B cell (primary cell): ENCODE results near the gene TRIM41. TPM values are rescaled to one million over a fixed set of nuclear protein-coding genes. Genes with fewer than 3 reads are reported as not detected.
A peak's percentile ranks its signal among the peaks of the same experiment; 100 is the strongest.

Experiments used
- ATAC-seq: fragments of 200-7000 bp; cut with Tn5 transposase; one replicate; pipeline ENCODE4 v1.10.0; 2021; ENCODE audit warnings: low read depth, mild to moderate bottlenecking, moderate number of reproducible peaks, moderate library complexity
- CTCF ChIA-PET: fragments of 350-600 bp; sonication (Branson Sonifier 250); formaldehyde crosslinking; loops from one replicate; lab custom pipeline; 2021; ENCODE audit warnings: antibody characterized with exemption, inconsistent platforms; lab: Charles Lee
- POLR2A ChIA-PET: fragments of 350-600 bp; sonication (Branson Sonifier 250); formaldehyde crosslinking; loops from one replicate; lab custom pipeline; 2021; ENCODE audit warnings: antibody characterized with exemption; lab: Charles Lee
- DNase-seq: peaks from one replicate; pipeline ENCODE4 v3.0.0; 2013
- H2AFZ ChIP-seq: 2 replicates; pipeline ENCODE4 v1.6.1; 2012; ENCODE audit warnings: mild to moderate bottlenecking, low read depth, low read length; ENCODE audit not compliant: insufficient read depth, poor library complexity, severe bottlenecking
- H3K27ac ChIP-seq, 2 donors: 1 replicate in 1 of 2; 2 replicates in 1 of 2; pipeline ENCODE4 v1.5.1; 2012 to 2013; ENCODE audit warnings: low read length in 2 of 2, mild to moderate bottlenecking in 2 of 2, moderate library complexity in 1 of 2
- H3K27me3 ChIP-seq, 4 experiments: fragments of 200-600 bp in 1 of 4; sonication (generic) in 1 of 4; replicated peaks in 1 of 4; 1 replicate in 2 of 4; 2 replicates in 2 of 4; pipeline versions ENCODE4 v1.6.1 to v1.7.0; 2013 to 2016; ENCODE audit warnings: low read length in 3 of 4, mild to moderate bottlenecking in 2 of 4, mixed read lengths in 1 of 4, moderate library complexity in 1 of 4; ENCODE audit not compliant: insufficient read depth in 4 of 4, control insufficient read depth in 3 of 4; ENCODE audit errors: control extremely low read depth in 1 of 4
- H3K36me3 ChIP-seq, 2 experiments: replicated peaks in 1 of 2; 1 replicate in 1 of 2; 2 replicates in 1 of 2; pipeline versions ENCODE4 v1.6.1 to v1.7.1; 2013; ENCODE audit warnings: low read length in 1 of 2; ENCODE audit not compliant: insufficient read depth in 2 of 2, control insufficient read depth in 1 of 2; ENCODE audit errors: control extremely low read depth in 1 of 2, extremely low read depth in 1 of 2
- H3K4me1 ChIP-seq, 2 donors: fragments of 200-600 bp in 1 of 2; sonication (generic) in 1 of 2; 1 replicate in 1 of 2; 2 replicates in 1 of 2; pipeline versions ENCODE4 v1.5.1 to v1.6.1; 2013 to 2017; ENCODE audit warnings: low read length in 2 of 2; ENCODE audit not compliant: control insufficient read depth in 2 of 2, insufficient read depth in 2 of 2
- H3K4me2 ChIP-seq: replicated peaks from 2 replicates; pipeline ENCODE3; 2012; ENCODE audit warnings: mild to moderate bottlenecking, low read depth, low read length; ENCODE audit not compliant: poor library complexity, severe bottlenecking
- H3K4me3 ChIP-seq, 5 experiments: fragments of 200-600 bp in 1 of 5; sonication (generic) in 1 of 5; 1 replicate in 3 of 5; 2 replicates in 2 of 5; pipeline versions ENCODE4 v1.5.1 to v1.7.0; 2011 to 2016; ENCODE audit warnings: low read length in 4 of 5, mild to moderate bottlenecking in 4 of 5, low read depth in 2 of 5, control low read depth in 1 of 5, moderate library complexity in 1 of 5; ENCODE audit not compliant: insufficient read depth in 1 of 5; ENCODE audit errors: control extremely low read depth in 1 of 5, extremely low read depth in 1 of 5
- H3K79me2 ChIP-seq: fragments of 200-600 bp; sonication (generic); one replicate; pipeline ENCODE4 v1.6.0; 2016; ENCODE audit warnings: low read length; ENCODE audit not compliant: control insufficient read depth, insufficient read depth
- H3K9ac ChIP-seq: fragments of 200-600 bp; sonication (generic); 2 replicates; pipeline ENCODE4 v1.6.1; 2017; ENCODE audit warnings: mild to moderate bottlenecking, low read length, moderate library complexity
- H3K9me3 ChIP-seq, 3 donors: one replicate each; pipeline versions ENCODE4 v1.6.1 to v1.7.1; 2013; ENCODE audit warnings: low read length in 2 of 3; ENCODE audit not compliant: control insufficient read depth in 2 of 3, insufficient read depth in 1 of 3; ENCODE audit errors: control extremely low read depth in 1 of 3
- H4K20me1 ChIP-seq: 2 replicates; pipeline ENCODE4 v1.6.0; 2012; ENCODE audit warnings: mild to moderate bottlenecking, low read length; ENCODE audit not compliant: insufficient read depth, control insufficient read depth, poor library complexity, severe bottlenecking
- H3K27ac Mint-ChIP-seq: one replicate; pipeline ENCODE4 v1.8.0; 2021; ENCODE audit warnings: mixed read lengths
- H3K27me3 Mint-ChIP-seq: one replicate; pipeline ENCODE4 v1.8.0; 2021; ENCODE audit warnings: mixed read lengths
- H3K4me1 Mint-ChIP-seq: one replicate; pipeline ENCODE4 v1.8.0; 2021; ENCODE audit warnings: mixed read lengths
- H3K4me3 Mint-ChIP-seq: one replicate; pipeline ENCODE4 v1.8.0; 2021; ENCODE audit warnings: mixed read lengths
- H3K9me3 Mint-ChIP-seq: one replicate; pipeline ENCODE4 v1.8.0; 2022; ENCODE audit warnings: mixed read lengths; ENCODE audit not compliant: insufficient read depth
- CTCF ChIP-seq: fragments of 200-600 bp; IDR thresholded peaks from one replicate; pipeline ENCODE4 v1.8.0; 2022; ENCODE audit warnings: antibody characterized with exemption, mild to moderate bottlenecking
- EZH2 ChIP-seq: IDR thresholded peaks from 2 replicates; pipeline ENCODE4 v1.6.1; 2012; ENCODE audit warnings: borderline replicate concordance, low read depth, mild to moderate bottlenecking, moderate library complexity, low read length; ENCODE audit not compliant: insufficient read depth, poor library complexity, severe bottlenecking
- WGBS: methylation state at CpG from one replicate; pipeline ENCODE4 v1.1.5; 2013; ENCODE audit warnings: missing lambda C conversion rate; ENCODE audit not compliant: insufficient coverage; 5-methylcytosine and 5-hydroxymethylcytosine counted together
- intact Hi-C: fragments of 100-400 bp; cut with micrococcal nuclease; formaldehyde crosslinking; loops from one replicate; pipeline ENCODE4 v1.10.0; 2022
- polyA plus RNA-seq: library from polyadenylated mRNA; depleted of rRNA; stranded (reverse); fragments of >200 nt; gene quantifications from 2 replicates; pipeline ENCODE4 v1.2.3, GENCODE V29; 2012
- total RNA-seq, 2 donors: library from RNA; stranded (reverse); fragments of 120-200 nt in 1 of 2; gene quantifications; 1 replicate in 1 of 2; 2 replicates in 1 of 2; pipeline versions ENCODE4 v1.2.3 to v1.2.4, GENCODE V29; 2013 to 2022

TRIM41 gene
- total and polyA plus RNA-seq, 2 donors (not counting 1 experiment from before 2014, with no cell fraction given) = 28.4 to 44.3 TPM

GRCh38 chr5:181246276-181247049 lies 23.4 kb downstream of the TRIM41 start:
- Histone ChIP-seq H2AFZ (peak overlapping the region; percentile 81), H3K27ac (peak overlapping the region; percentile 89 to 91), H3K79me2 (peaks cover 64% of the 10 kb centered on the region), H3K4me3 (peak overlapping the region; percentile 61 to 91 (median 70)), H3K27me3 (no peaks in the 10 kb centered on the region), H3K9ac (peak overlapping the region; percentile 74), H4K20me1 (peaks cover 22% of the 10 kb centered on the region), H3K36me3 (peaks cover 0 to 16% of the 10 kb centered on the region in 2 experiments), H3K9me3 (no peaks in the 10 kb centered on the region), H3K4me2 (peak overlapping the region; percentile 83), H3K4me1 (peaks cover 43 to 64% of the 10 kb centered on the region in 2 donors)
- Mint-ChIP-seq H3K4me1 (peaks cover 73% of the 10 kb centered on the region), H3K4me3 (peak overlapping the region; percentile 90), H3K27me3 (no peaks in the 10 kb centered on the region), H3K9me3 (no peaks in the 10 kb centered on the region), H3K27ac (peak overlapping the region; percentile 95)
- POLR2A ChIA-PET = interaction anchor here (1.0 to 7.8 kb wide), 4 partner anchors 15 to 57 kb away, joined by 6 to 63 read pairs (median 14); partner anchors contain the start of gene TRIM52
- TF ChIP-seq EZH2 (no peak), CTCF (no peak)
- WGBS = under 1% methylated on average over 54 of the region's 55 CpGs
- CTCF ChIA-PET = interaction anchor here (0.7 to 1.6 kb wide), 4 partner anchors 9 to 62 kb away, joined by 3 to 6 read pairs (median 4); partner anchors contain the start of gene TRIM41
- intact Hi-C loops = loop anchor here (1.0 kb wide), 2 partner anchors 15 to 55 kb away; partner anchors contain the start of gene TRIM52
- ATAC-seq (peak; percentile 55), DNase-seq (peak; percentile 77)
